Breast epithelium (tissue), 4 donors: Measurements from ENCODE around the gene TMTC1. TPM values are rescaled to one million over a fixed set of nuclear protein-coding genes. Genes with fewer than 3 reads are reported as not detected.

Experiments
- DNase-seq, 2 donors: peaks; one replicate each; pipeline ENCODE4 v3.0.0-alpha.2; 2019; ENCODE audit warnings: low spot score in 2 of 2
- H3K27ac ChIP-seq, 2 donors: fragments of 200-600 bp; sonication (generic) in 1 of 2; one replicate each; pipeline ENCODE4 v1.5.1; 2016 to 2019; ENCODE audit warnings: mild to moderate bottlenecking in 1 of 2
- H3K27me3 ChIP-seq, 2 donors: fragments of 200-600 bp; sonication (generic) in 1 of 2; one replicate each; pipeline versions ENCODE4 v1.5.1 to v1.6.0; 2017 to 2019; ENCODE audit warnings: control low read depth in 1 of 2, mild to moderate bottlenecking in 1 of 2
- H3K36me3 ChIP-seq: fragments of 200-600 bp; one replicate; pipeline ENCODE4 v1.5.1; 2019
- H3K4me1 ChIP-seq, 2 donors: fragments of 200-600 bp; sonication (generic); one replicate each; pipeline ENCODE4 v1.5.1; 2016 to 2019; ENCODE audit warnings: control low read depth in 1 of 2
- H3K4me3 ChIP-seq, 3 donors: fragments of 200-600 bp; sonication (generic); 1 replicate in 2 of 3; 2 replicates in 1 of 3; pipeline ENCODE4 v1.5.1; 2016 to 2019; ENCODE audit warnings: mild to moderate bottlenecking in 3 of 3, moderate library complexity in 2 of 3
- H3K9me3 ChIP-seq, 2 donors: fragments of 200-600 bp; sonication (generic) in 1 of 2; one replicate each; pipeline ENCODE4 v1.5.1; 2016 to 2019; ENCODE audit warnings: control low read depth in 1 of 2
- CTCF ChIP-seq, 3 donors: fragments of 450-650 bp; IDR thresholded peaks; one replicate each; pipeline ENCODE4 v1.5.1; 2016 to 2017; ENCODE audit warnings: antibody characterized with exemption in 3 of 3, mild to moderate bottlenecking in 3 of 3, moderate library complexity in 3 of 3
- POLR2A ChIP-seq: fragments of 450-650 bp; IDR thresholded peaks from one replicate; pipeline ENCODE4 v1.6.1; 2016; ENCODE audit warnings: antibody characterized with exemption, mild to moderate bottlenecking, moderate library complexity
- POLR2AphosphoS5 ChIP-seq, 3 donors: sonication (generic); formaldehyde crosslinking; IDR thresholded peaks; one replicate each; pipeline ENCODE4 v1.6.1; 2017; ENCODE audit warnings: antibody characterized with exemption in 3 of 3
- intact Hi-C: fragments of 100-400 bp; cut with DNase I; formaldehyde crosslinking; loops from one replicate; pipeline ENCODE4 v1.15.1; 2023; ENCODE audit warnings: low total_unique reads
- total RNA-seq, 3 donors: library from RNA; depleted of rRNA; stranded (reverse); fragments of >200 nt; gene quantifications; one replicate each; pipeline ENCODE4 v1.1.0, GENCODE V29; 2016

Gene TMTC1
- total RNA-seq, 3 donors from 2014 or later = 49.9 to 87.2 (median 71.8) TPM

DNA sequence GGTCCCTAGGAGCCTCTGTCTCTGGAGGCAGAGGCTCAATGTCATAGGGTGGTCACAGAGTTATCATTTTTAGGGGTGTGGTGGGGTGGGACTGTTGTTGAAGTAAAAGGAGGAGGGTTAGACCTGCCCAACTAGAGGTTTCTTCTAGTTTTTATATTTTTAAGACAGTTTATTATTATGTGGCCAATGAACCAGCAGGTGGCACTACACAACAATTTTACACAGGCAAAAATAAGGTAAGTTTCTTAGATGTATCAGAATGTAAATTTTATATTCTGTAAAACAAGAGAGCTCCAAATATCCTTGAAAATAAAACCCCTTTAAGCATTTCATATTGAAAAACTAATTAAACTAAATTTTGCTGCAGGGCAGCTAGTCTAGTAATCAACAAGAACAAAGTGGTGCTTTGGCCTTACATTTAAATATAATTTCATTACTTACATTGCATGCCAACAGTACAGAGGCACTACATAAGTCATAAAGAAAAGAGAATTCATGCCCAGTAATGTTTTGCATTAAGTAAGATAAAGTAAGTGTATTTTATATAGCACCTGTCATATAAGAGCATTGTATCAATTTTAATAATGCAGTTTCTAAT lies 264.1 kb downstream of the TMTC1 start:
- no peak overlapping the region for H3K27ac ChIP-seq
- no peaks in the 10 kb centered on the region for H3K36me3 ChIP-seq
- no peak for DNase-seq
- TF ChIP-seq POLR2AphosphoS5 (IDR thresholded peaks at IDR 0.05) (no peak), CTCF (IDR thresholded peaks at IDR 0.05) (peak in 2 of 3 donors; percentile 44 to 54)
- no peaks in the 10 kb centered on the region for H3K4me1 ChIP-seq
- no peak overlapping the region for H3K4me3 ChIP-seq
- H3K9me3 ChIP-seq = no peaks in the 10 kb centered on the region
- intact Hi-C loops = no loop called here
- no peaks in the 10 kb centered on the region for H3K27me3 ChIP-seq

DNA sequence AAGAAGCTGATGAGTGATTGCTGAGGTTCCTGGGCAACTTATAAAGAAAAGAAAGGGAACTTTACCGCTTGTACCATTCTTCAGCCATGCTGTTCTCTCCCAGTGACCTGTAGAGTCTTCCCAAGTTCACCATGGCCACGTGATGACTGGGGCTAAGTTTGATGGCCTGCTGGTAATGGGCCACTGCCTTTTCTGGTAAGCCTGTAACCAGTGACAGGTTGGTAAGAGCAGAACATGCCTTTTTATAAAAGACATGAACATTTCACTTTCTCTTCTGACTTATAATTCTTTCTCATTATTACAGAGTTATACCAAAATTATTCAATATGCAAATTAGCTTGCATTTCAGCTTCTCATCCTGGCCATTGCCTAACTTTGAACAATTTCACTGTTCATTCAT lies 265.3 kb downstream of the TMTC1 start:
- H3K27ac ChIP-seq = no peak overlapping the region
- H3K4me3 ChIP-seq = no peak overlapping the region
- intact Hi-C loops = no loop called here
- TF ChIP-seq CTCF (IDR thresholded peaks at IDR 0.05) = no peak
- TF ChIP-seq POLR2A = no peak
- no peak for TF ChIP-seq POLR2AphosphoS5 (IDR thresholded peaks at IDR 0.05)
- no peak for DNase-seq
- H3K36me3 ChIP-seq = no peaks in the 10 kb centered on the region
- no peaks in the 10 kb centered on the region for H3K9me3 ChIP-seq
- no peaks in the 10 kb centered on the region for H3K4me1 ChIP-seq
- no peaks in the 10 kb centered on the region for H3K27me3 ChIP-seq

DNA sequence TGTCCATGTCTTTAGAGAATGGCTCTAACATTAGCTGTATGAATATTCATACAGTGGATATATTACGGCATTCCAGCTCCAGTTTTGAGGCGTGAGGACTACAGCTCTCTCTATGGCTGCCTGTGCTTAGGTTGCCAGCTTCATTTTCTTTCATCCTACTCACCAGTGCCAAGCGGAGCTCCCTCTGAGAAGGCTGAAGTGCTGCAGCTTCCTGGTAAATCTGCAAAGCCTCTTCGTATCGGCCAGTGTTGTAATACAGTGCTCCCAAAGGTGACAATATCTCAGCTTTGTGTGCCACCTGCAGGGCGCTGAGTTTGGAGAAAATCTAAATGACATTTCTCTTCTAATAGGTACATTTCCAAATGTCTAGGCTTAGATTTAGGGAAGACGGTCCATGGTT lies 266.5 kb downstream of the TMTC1 start:
- Histone ChIP-seq H3K36me3 (no peaks in the 10 kb centered on the region), H3K9me3 (no peaks in the 10 kb centered on the region)

GRCh38 chr12:29516431-29516875 lies 267.3 kb downstream of the TMTC1 start:
- Histone ChIP-seq H3K27ac (no peak overlapping the region), H3K36me3 (no peaks in the 10 kb centered on the region), H3K27me3 (no peaks in the 10 kb centered on the region), H3K4me3 (no peak overlapping the region), H3K9me3 (no peaks in the 10 kb centered on the region), H3K4me1 (no peaks in the 10 kb centered on the region)
- no peak for DNase-seq
- intact Hi-C loops = no loop called here
- TF ChIP-seq POLR2AphosphoS5 (IDR thresholded peaks at IDR 0.05) = no peak

More for the DNA sequence above, 266.5 kb downstream of the TMTC1 start:
- Histone ChIP-seq H3K27me3 (no peaks in the 10 kb centered on the region), H3K4me1 (no peaks in the 10 kb centered on the region), H3K27ac (no peak overlapping the region), H3K4me3 (no peak overlapping the region)
- TF ChIP-seq CTCF (IDR thresholded peaks at IDR 0.05) (no peak), POLR2A (no peak), POLR2AphosphoS5 (IDR thresholded peaks at IDR 0.05) (no peak)
- intact Hi-C loops = no loop called here
- no peak for DNase-seq

- Histone ChIP-seq H3K9me3 (no peaks in the 10 kb centered on the region), H3K36me3 (no peaks in the 10 kb centered on the region), H3K27me3 (no peaks in the 10 kb centered on the region), H3K4me3 (no peak overlapping the region), H3K27ac (no peak overlapping the region), H3K4me1 (no peaks in the 10 kb centered on the region)
- intact Hi-C loops = no loop called here
- no peak for TF ChIP-seq POLR2AphosphoS5 (IDR thresholded peaks at IDR 0.05)
- no peak for TF ChIP-seq POLR2A
- TF ChIP-seq CTCF (IDR thresholded peaks at IDR 0.05) = no peak
- DNase-seq = no peak
Observed at GRCh38 chr12:29510591-29511185, 273.1 kb downstream of the TMTC1 start.
